CD14-positive monocyte (primary cell): ENCODE data around the gene INPP5F. TPM values are rescaled to one million over a fixed set of nuclear protein-coding genes. Genes with fewer than 3 reads are reported as not detected.

Source experiments
- DNase-seq, 3 donors: peaks; one replicate each; pipeline ENCODE4 v3.0.0-alpha.2; 2011 to 2022
- H2AFZ ChIP-seq: 2 replicates; pipeline ENCODE4 v1.6.0; 2012; ENCODE audit warnings: mild to moderate bottlenecking, low read depth, low read length, inconsistent platforms; ENCODE audit not compliant: insufficient read depth, poor library complexity, severe bottlenecking
- H3K27ac ChIP-seq, 2 donors: 1 replicate in 1 of 2; 2 replicates in 1 of 2; pipeline ENCODE4 v1.5.1; 2012 to 2013; ENCODE audit warnings: low read length in 2 of 2, control low read depth in 1 of 2, inconsistent platforms in 1 of 2, low read depth in 1 of 2, mild to moderate bottlenecking in 1 of 2
- H3K27me3 ChIP-seq, 2 donors: one replicate each; pipeline versions ENCODE4 v1.6.0 to v1.6.1; 2011 to 2013; ENCODE audit warnings: low read length in 2 of 2; ENCODE audit not compliant: control insufficient read depth in 2 of 2, insufficient read depth in 2 of 2
- H3K36me3 ChIP-seq, 2 donors: replicated peaks in 1 of 2; 1 replicate in 1 of 2; 2 replicates in 1 of 2; pipeline versions ENCODE4 v1.5.1 to v1.6.1; 2012 to 2013; ENCODE audit warnings: low read length in 2 of 2, control low read depth in 1 of 2, inconsistent platforms in 1 of 2, mild to moderate bottlenecking in 1 of 2; ENCODE audit not compliant: insufficient read depth in 2 of 2, control insufficient read depth in 1 of 2
- H3K4me1 ChIP-seq, 2 donors: 1 replicate in 1 of 2; 2 replicates in 1 of 2; pipeline versions ENCODE4 v1.5.1 to v1.6.1; 2012 to 2013; ENCODE audit warnings: low read length in 2 of 2, control low read depth in 1 of 2, inconsistent platforms in 1 of 2, mild to moderate bottlenecking in 1 of 2, moderate library complexity in 1 of 2; ENCODE audit not compliant: insufficient read depth in 2 of 2, control insufficient read depth in 1 of 2
- H3K4me2 ChIP-seq: replicated peaks from 2 replicates; pipeline ENCODE3; 2012; ENCODE audit warnings: low read length, moderate library complexity, mild to moderate bottlenecking; ENCODE audit not compliant: poor library complexity, severe bottlenecking; ENCODE audit errors: extremely low read depth
- H3K4me3 ChIP-seq, 3 experiments: fragments of 200-600 bp in 1 of 3; sonication (generic) in 1 of 3; replicated peaks in 1 of 3; 1 replicate in 2 of 3; 2 replicates in 1 of 3; pipeline ENCODE4 v1.5.1; 2011 to 2013; ENCODE audit warnings: low read length in 3 of 3, mild to moderate bottlenecking in 3 of 3, control low read depth in 2 of 3, low read depth in 2 of 3, inconsistent platforms in 1 of 3, moderate library complexity in 1 of 3
- H3K79me2 ChIP-seq: 2 replicates; pipeline ENCODE4 v1.6.0; 2012; ENCODE audit warnings: mild to moderate bottlenecking, control low read depth, inconsistent platforms, low read length, moderate library complexity; ENCODE audit not compliant: insufficient read depth
- H3K9ac ChIP-seq: 2 replicates; pipeline ENCODE4 v1.6.0; 2017; ENCODE audit warnings: low read length, mild to moderate bottlenecking; ENCODE audit not compliant: insufficient read depth, poor library complexity, severe bottlenecking
- H3K9me3 ChIP-seq, 2 donors: replicated peaks in 1 of 2; 1 replicate in 1 of 2; 2 replicates in 1 of 2; pipeline versions ENCODE4 v1.5.1 to v1.6.1; 2012 to 2013; ENCODE audit warnings: low read length in 2 of 2, control low read depth in 1 of 2; ENCODE audit not compliant: control insufficient read depth in 1 of 2, insufficient read depth in 1 of 2
- H4K20me1 ChIP-seq: 2 replicates; pipeline ENCODE4 v1.6.0; 2012; ENCODE audit warnings: mild to moderate bottlenecking, low read length, control low read depth, moderate library complexity; ENCODE audit not compliant: insufficient read depth
- H3K27ac Mint-ChIP-seq, 7 donors: one replicate each; pipeline ENCODE4 v1.8.0; 2020; ENCODE audit warnings: mild to moderate bottlenecking in 7 of 7, mixed read lengths in 7 of 7, moderate library complexity in 6 of 7, inconsistent platforms in 2 of 7
- H3K27me3 Mint-ChIP-seq, 3 donors: one replicate each; pipeline ENCODE4 v1.8.0; 2021 to 2022; ENCODE audit warnings: low read depth in 3 of 3, mild to moderate bottlenecking in 3 of 3, mixed read lengths in 3 of 3, moderate library complexity in 3 of 3, inconsistent platforms in 1 of 3
- H3K36me3 Mint-ChIP-seq, 2 donors: one replicate each; pipeline ENCODE4 v1.8.0; 2020; ENCODE audit warnings: mixed read lengths in 2 of 2, inconsistent platforms in 1 of 2, mild to moderate bottlenecking in 1 of 2
- H3K4me1 Mint-ChIP-seq: one replicate; pipeline ENCODE4 v1.8.0; 2020; ENCODE audit warnings: mild to moderate bottlenecking, mixed read lengths
- H3K4me3 Mint-ChIP-seq, 2 donors: one replicate each; pipeline ENCODE4 v1.8.0; 2020; ENCODE audit warnings: mild to moderate bottlenecking in 2 of 2, mixed read lengths in 2 of 2, moderate library complexity in 1 of 2
- H3K9me3 Mint-ChIP-seq, 7 donors: one replicate each; pipeline ENCODE4 v1.8.0; 2020 to 2022; ENCODE audit warnings: mixed read lengths in 7 of 7, mild to moderate bottlenecking in 6 of 7, moderate library complexity in 6 of 7, inconsistent platforms in 2 of 7
- CTCF ChIP-seq: fragments of 200-600 bp; IDR thresholded peaks from one replicate; pipeline ENCODE4 v1.8.0; 2022; ENCODE audit warnings: antibody characterized with exemption, mild to moderate bottlenecking
- WGBS: methylation state at CpG from one replicate; pipeline ENCODE4 v1.1.5; 2013; ENCODE audit warnings: missing lambda C conversion rate; ENCODE audit not compliant: insufficient coverage; 5-methylcytosine and 5-hydroxymethylcytosine counted together
- intact Hi-C, 2 donors: fragments of 100-400 bp; cut with micrococcal nuclease; formaldehyde crosslinking; loops; one replicate each; pipeline versions ENCODE4 v1.15.0 to v1.15.1; 2023
- polyA plus RNA-seq, 3 donors: library from polyadenylated mRNA; depleted of rRNA in 1 of 3; unstranded in 2 of 3; stranded (reverse) in 1 of 3; fragments of 300-500 nt in 2 of 3; fragments of >200 nt in 1 of 3; fragmentation: Illumina TruSeq in 2 of 3; gene quantifications; 1 replicate in 2 of 3; 2 replicates in 1 of 3; pipeline ENCODE4 v1.2.3, GENCODE V29; 2012 to 2021

The INPP5F gene
- polyA plus RNA-seq, 3 donors: 5.1 to 6.9 (median 5.4) TPM

GRCh38 chr10:119735451-119735850, 9.6 kb downstream of the INPP5F start:
- Histone ChIP-seq H3K4me2 (no peak overlapping the region), H3K36me3 (no peaks in the 10 kb centered on the region), H3K27ac (no peak overlapping the region), H3K79me2 (peaks cover 13% of the 10 kb centered on the region), H4K20me1 (peaks cover 13% of the 10 kb centered on the region), H3K9ac (no peak overlapping the region), H3K27me3 (no peaks in the 10 kb centered on the region), H2AFZ (no peak overlapping the region), H3K4me1 (no peaks in the 10 kb centered on the region), H3K4me3 (no peak overlapping the region), H3K9me3 (no peaks in the 10 kb centered on the region)
- H3K27ac Mint-ChIP-seq: no peak overlapping the region
- no CpG with 5 or more reads among the region's 3 CpGs for WGBS
- peaks cover 0 to 8% of the 10 kb centered on the region in 2 donors for H3K36me3 Mint-ChIP-seq
- H3K27me3 Mint-ChIP-seq: no peaks in the 10 kb centered on the region
- intact Hi-C loops: no loop called here
- DNase-seq: no peak
- H3K9me3 Mint-ChIP-seq: no peaks in the 10 kb centered on the region
- no peak for TF ChIP-seq CTCF
- peaks cover 3% of the 10 kb centered on the region for H3K4me1 Mint-ChIP-seq
- H3K4me3 Mint-ChIP-seq: no peak overlapping the region

GRCh38 chr10:119736220-119736619, 10.4 kb downstream of the INPP5F start:
- no peak for TF ChIP-seq CTCF
- Mint-ChIP-seq H3K27me3 (no peaks in the 10 kb centered on the region), H3K27ac (no peak overlapping the region), H3K4me1 (peaks cover 3% of the 10 kb centered on the region), H3K4me3 (no peak overlapping the region), H3K9me3 (no peaks in the 10 kb centered on the region), H3K36me3 (peaks cover 0 to 3% of the 10 kb centered on the region in 2 donors)
- H3K36me3 ChIP-seq: no peaks in the 10 kb centered on the region
- peaks cover 13% of the 10 kb centered on the region for H3K79me2 ChIP-seq
- H2AFZ ChIP-seq: no peak overlapping the region
- no peaks in the 10 kb centered on the region for H3K9me3 ChIP-seq
- DNase-seq: no peak
- H3K9ac ChIP-seq: no peak overlapping the region
- no peak overlapping the region for H3K27ac ChIP-seq
- H3K4me2 ChIP-seq: no peak overlapping the region
- intact Hi-C loops: no loop called here
- no peaks in the 10 kb centered on the region for H3K27me3 ChIP-seq
- WGBS: no CpG with 5 or more reads among the region's 1 CpG
- H3K4me1 ChIP-seq: no peaks in the 10 kb centered on the region
- H3K4me3 ChIP-seq: no peak overlapping the region
- peaks cover 13% of the 10 kb centered on the region for H4K20me1 ChIP-seq
